OCI-LY7 (cell line): ENCODE results near the gene CLCA1.

Experiments
- CTCF ChIP-seq: fragments of 200-600 bp; sonication (generic); conservative IDR thresholded peaks from 2 replicates; pipeline ENCODE4 v1.5.1; 2014; ENCODE audit warnings: mild to moderate bottlenecking, antibody characterized with exemption, low read length, moderate library complexity, mixed read lengths
- EZH2phosphoT487 ChIP-seq: fragments of 200-600 bp; sonication (generic); IDR thresholded peaks from 2 replicates; pipeline ENCODE4 v1.6.1; 2018; ENCODE audit warnings: low read depth, borderline replicate concordance, mild to moderate bottlenecking, mixed run types, antibody characterized with exemption, low read length, moderate library complexity, mixed read lengths

GRCh38 chr1:86546787-86547221 is 78.1 kb downstream of the CLCA1 start, which contains the start of gene CLCA4:
- TF ChIP-seq CTCF (no peak), EZH2phosphoT487 (no peak)
